ENCODE measurements around the gene PKM. TPM values are rescaled to one million over a fixed set of nuclear protein-coding genes. Genes with fewer than 3 reads are reported as not detected.

The PKM gene
- total RNA-seq, 6 donors from 2014 or later, result 278 to 569 (median 393) TPM

GRCh38 chr15:72217216-72217615, 13.8 kb downstream of the PKM start:
- ATAC-seq (ENCODE audit: low FRiP score in 2 of 2) (no peak), DNase-seq (no peak)
- Histone ChIP-seq H3K27me3 (no peaks in the 10 kb centered on the region), H3K36me3 (peaks cover 52 to 76% (median 67%) of the 10 kb centered on the region in 4 donors), H3K27ac (no peak overlapping the region), H3K9me3 (no peaks in the 10 kb centered on the region), H3K4me3 (no peak overlapping the region), H3K4me1 (peaks cover under 1 to 4% (median 3%) of the 10 kb centered on the region in 4 donors)
- TF ChIP-seq EP300 (IDR thresholded peaks at IDR 0.05), result no peak
- TF ChIP-seq POLR2A (IDR thresholded peaks at IDR 0.05), result no peak
- no peak for TF ChIP-seq POLR2AphosphoS5 (IDR thresholded peaks at IDR 0.05)
- no peak for TF ChIP-seq CTCF (IDR thresholded peaks at IDR 0.05)
- 88 to 95% methylated on average over 4 of the region's 4 CpGs for WGBS, 2 donors

GRCh38 chr15:72216079-72216478, 14.9 kb downstream of the PKM start:
- peaks cover 62 to 87% (median 72%) of the 10 kb centered on the region in 4 donors for H3K36me3 ChIP-seq
- DNase-seq (no peak), ATAC-seq (ENCODE audit: low FRiP score in 2 of 2) (no peak)
- no peaks in the 10 kb centered on the region for H3K4me1 ChIP-seq
- TF ChIP-seq EP300 (IDR thresholded peaks at IDR 0.05), result no peak
- no peak for TF ChIP-seq CTCF (IDR thresholded peaks at IDR 0.05)
- no peak for TF ChIP-seq POLR2AphosphoS5 (IDR thresholded peaks at IDR 0.05)
- TF ChIP-seq POLR2A (IDR thresholded peaks at IDR 0.05), result no peak
- H3K9me3 ChIP-seq, result no peaks in the 10 kb centered on the region
- no peak overlapping the region for H3K4me3 ChIP-seq
- H3K27me3 ChIP-seq, result no peaks in the 10 kb centered on the region
- no peak overlapping the region for H3K27ac ChIP-seq
- WGBS, 2 donors, result 78 to 92% methylated on average over 1 of the region's 1 CpG

GRCh38 chr15:72207558-72208085, 23.4 kb downstream of the PKM start:
- no peak for ATAC-seq (ENCODE audit: low FRiP score in 2 of 2)
- H3K27ac ChIP-seq, result no peak overlapping the region
- H3K9me3 ChIP-seq, result no peaks in the 10 kb centered on the region
- H3K36me3 ChIP-seq, result peaks cover 57 to 100% (median 86%) of the 10 kb centered on the region in 4 donors
- TF ChIP-seq CTCF (IDR thresholded peaks at IDR 0.05) (no peak), EP300 (IDR thresholded peaks at IDR 0.05) (no peak), POLR2AphosphoS5 (IDR thresholded peaks at IDR 0.05) (no peak), POLR2A (IDR thresholded peaks at IDR 0.05) (no peak)
- no peaks in the 10 kb centered on the region for H3K27me3 ChIP-seq
- no peak overlapping the region for H3K4me3 ChIP-seq
- peaks cover 0 to 10% (median 3%) of the 10 kb centered on the region in 4 donors for H3K4me1 ChIP-seq
- DNase-seq, result no peak

- no peak for ATAC-seq (ENCODE audit: low FRiP score in 2 of 2)
These were observed 24.4 kb downstream of the PKM start for GRCh38 chr15:72206677-72207000.

More at GRCh38 chr15:72206677-72207000, 24.4 kb downstream of the PKM start:
- 94 to 98% methylated on average over 5 of the region's 5 CpGs for WGBS, 2 donors
- DNase-seq, result no peak
- Histone ChIP-seq H3K27ac (no peak overlapping the region), H3K9me3 (no peaks in the 10 kb centered on the region), H3K36me3 (peaks cover 57 to 100% (median 93%) of the 10 kb centered on the region in 4 donors), H3K4me3 (no peak overlapping the region), H3K4me1 (peaks cover 0 to 10% (median 3%) of the 10 kb centered on the region in 4 donors), H3K27me3 (no peaks in the 10 kb centered on the region)
- no peak for TF ChIP-seq POLR2A (IDR thresholded peaks at IDR 0.05)
- no peak for TF ChIP-seq CTCF (IDR thresholded peaks at IDR 0.05)
- TF ChIP-seq EP300 (IDR thresholded peaks at IDR 0.05), result no peak
- TF ChIP-seq POLR2AphosphoS5 (IDR thresholded peaks at IDR 0.05), result no peak

Data from upper lobe of left lung (tissue), 6 donors.